DND-41 (cell line): ENCODE data around the gene LUZP1.

Experiments used
- ATAC-seq: fragments of 200-7000 bp; cut with Tn5 transposase; 3 replicates; pipeline ENCODE4 v1.9.1; 2021; ENCODE audit warnings: low read depth; ENCODE audit not compliant: insufficient read depth
- DNase-seq: peaks from one replicate; pipeline ENCODE4 v3.0.0-alpha.2; 2020
- H2AFZ ChIP-seq: 2 replicates; pipeline ENCODE4 v1.6.0; 2012; ENCODE audit warnings: low read depth, low read length
- H3K27ac ChIP-seq: 2 replicates; pipeline ENCODE4 v1.5.1; 2012; ENCODE audit warnings: low read length, inconsistent platforms
- H3K27me3 ChIP-seq: fragments of 200-600 bp; sonication (generic); 2 replicates; pipeline ENCODE4 v1.6.0; 2012; ENCODE audit warnings: low read length, mild to moderate bottlenecking, inconsistent platforms; ENCODE audit not compliant: insufficient read depth, poor library complexity
- H3K36me3 ChIP-seq: 2 replicates; pipeline ENCODE4 v1.5.1; 2012; ENCODE audit warnings: low read length, inconsistent platforms; ENCODE audit not compliant: insufficient read depth
- H3K4me1 ChIP-seq: 2 replicates; pipeline ENCODE4 v1.5.1; 2012; ENCODE audit warnings: mild to moderate bottlenecking, low read length; ENCODE audit not compliant: insufficient read depth
- H3K4me2 ChIP-seq: 2 replicates; pipeline ENCODE4 v1.6.0; 2012; ENCODE audit warnings: mild to moderate bottlenecking, moderate library complexity, low read length, inconsistent platforms; ENCODE audit not compliant: insufficient read depth
- H3K4me3 ChIP-seq, 2 experiments: fragments of 200-600 bp in 1 of 2; shearing (Covaris generic) in 1 of 2; 2 replicates each; pipeline ENCODE4 v1.5.1; 2012 to 2016; ENCODE audit warnings: inconsistent platforms in 2 of 2, low read length in 2 of 2, mild to moderate bottlenecking in 2 of 2, low read depth in 1 of 2, moderate library complexity in 1 of 2
- H3K79me2 ChIP-seq: 2 replicates; pipeline ENCODE4 v1.6.0; 2012; ENCODE audit warnings: low read length, inconsistent platforms; ENCODE audit not compliant: insufficient read depth
- H3K9ac ChIP-seq: 2 replicates; pipeline ENCODE4 v1.6.0; 2012; ENCODE audit warnings: low read depth, mild to moderate bottlenecking, inconsistent platforms, low read length, moderate library complexity
- H3K9me3 ChIP-seq: 2 replicates; pipeline ENCODE4 v1.5.1; 2012; ENCODE audit warnings: low read length, moderate library complexity, mild to moderate bottlenecking, inconsistent platforms; ENCODE audit not compliant: insufficient read depth, severe bottlenecking
- H4K20me1 ChIP-seq: 2 replicates; pipeline ENCODE4 v1.6.0; 2012; ENCODE audit warnings: low read length; ENCODE audit not compliant: insufficient read depth
- EZH2 ChIP-seq: IDR thresholded peaks from 3 replicates; pipeline ENCODE4 v1.6.1; 2012; ENCODE audit warnings: borderline replicate concordance, low read depth, mild to moderate bottlenecking, moderate library complexity, low read length, inconsistent platforms; ENCODE audit not compliant: severe bottlenecking
- TF ChIP-seq, protein P1 (sequence below): IDR thresholded peaks from 2 replicates; pipeline ENCODE4 v1.5.1; 2012; ENCODE audit warnings: borderline replicate concordance, low read length, moderate library complexity, mild to moderate bottlenecking; ENCODE audit not compliant: poor library complexity, severe bottlenecking; ENCODE audit errors: extremely low read depth

Gene LUZP1

DNA sequence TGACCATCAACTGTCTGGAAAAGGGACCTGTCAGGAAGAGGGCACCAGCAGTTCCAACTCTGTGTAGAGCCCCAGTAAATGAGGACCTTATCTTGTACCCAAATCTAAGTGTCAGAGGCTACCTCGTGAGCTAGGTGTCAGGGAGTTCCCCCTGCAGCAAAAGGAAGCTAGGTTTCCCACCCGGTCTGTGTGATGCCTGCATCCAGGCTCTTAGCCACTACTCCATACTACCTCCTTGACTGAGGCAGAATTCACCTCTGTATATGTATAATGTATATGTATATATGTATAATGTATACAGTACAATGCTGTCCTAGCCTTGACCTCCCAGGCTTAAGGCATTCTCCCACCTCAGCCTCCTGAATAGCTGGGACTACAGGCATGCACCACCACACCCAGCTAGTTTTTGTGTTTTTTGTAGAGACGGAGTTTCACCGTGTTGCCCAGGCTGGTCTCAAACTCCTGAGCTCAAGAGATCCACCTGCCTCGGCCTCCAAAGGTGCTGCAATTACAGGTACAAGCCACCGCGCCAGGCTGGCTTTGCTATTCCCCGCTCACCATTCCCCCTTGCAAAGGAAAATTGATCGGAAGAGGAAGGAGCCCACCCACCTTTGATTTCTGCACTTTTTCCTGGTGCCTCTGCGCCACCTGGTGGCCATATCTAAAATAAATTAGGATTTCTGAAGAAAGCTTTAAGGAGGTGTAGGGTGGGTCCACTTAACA, 15.7 kb upstream of the LUZP1 start:
- Histone ChIP-seq H3K4me1 (peaks cover 4% of the 10 kb centered on the region), H2AFZ (peak overlapping the region; percentile 15; the same call in 1 of the 2 replicates), H3K27me3 (peaks cover 9% of the 10 kb centered on the region), H4K20me1 (peaks cover 5% of the 10 kb centered on the region; the same call in 1 of the 2 replicates), H3K4me2 (peak overlapping the region; percentile 39; the same call in 1 of the 2 replicates), H3K36me3 (no peaks in the 10 kb centered on the region), H3K27ac (no peak overlapping the region), H3K79me2 (no peaks in the 10 kb centered on the region), H3K9me3 (no peaks in the 10 kb centered on the region), H3K9ac (no peak overlapping the region), H3K4me3 (no peak overlapping the region)
- ATAC-seq, result peak; percentile 72
- no peak for TF ChIP-seq EZH2
- TF ChIP-seq, protein P1, sequence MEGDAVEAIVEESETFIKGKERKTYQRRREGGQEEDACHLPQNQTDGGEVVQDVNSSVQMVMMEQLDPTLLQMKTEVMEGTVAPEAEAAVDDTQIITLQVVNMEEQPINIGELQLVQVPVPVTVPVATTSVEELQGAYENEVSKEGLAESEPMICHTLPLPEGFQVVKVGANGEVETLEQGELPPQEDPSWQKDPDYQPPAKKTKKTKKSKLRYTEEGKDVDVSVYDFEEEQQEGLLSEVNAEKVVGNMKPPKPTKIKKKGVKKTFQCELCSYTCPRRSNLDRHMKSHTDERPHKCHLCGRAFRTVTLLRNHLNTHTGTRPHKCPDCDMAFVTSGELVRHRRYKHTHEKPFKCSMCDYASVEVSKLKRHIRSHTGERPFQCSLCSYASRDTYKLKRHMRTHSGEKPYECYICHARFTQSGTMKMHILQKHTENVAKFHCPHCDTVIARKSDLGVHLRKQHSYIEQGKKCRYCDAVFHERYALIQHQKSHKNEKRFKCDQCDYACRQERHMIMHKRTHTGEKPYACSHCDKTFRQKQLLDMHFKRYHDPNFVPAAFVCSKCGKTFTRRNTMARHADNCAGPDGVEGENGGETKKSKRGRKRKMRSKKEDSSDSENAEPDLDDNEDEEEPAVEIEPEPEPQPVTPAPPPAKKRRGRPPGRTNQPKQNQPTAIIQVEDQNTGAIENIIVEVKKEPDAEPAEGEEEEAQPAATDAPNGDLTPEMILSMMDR, result peak; percentile 75
- DNase-seq, result peak; percentile 43

DNA sequence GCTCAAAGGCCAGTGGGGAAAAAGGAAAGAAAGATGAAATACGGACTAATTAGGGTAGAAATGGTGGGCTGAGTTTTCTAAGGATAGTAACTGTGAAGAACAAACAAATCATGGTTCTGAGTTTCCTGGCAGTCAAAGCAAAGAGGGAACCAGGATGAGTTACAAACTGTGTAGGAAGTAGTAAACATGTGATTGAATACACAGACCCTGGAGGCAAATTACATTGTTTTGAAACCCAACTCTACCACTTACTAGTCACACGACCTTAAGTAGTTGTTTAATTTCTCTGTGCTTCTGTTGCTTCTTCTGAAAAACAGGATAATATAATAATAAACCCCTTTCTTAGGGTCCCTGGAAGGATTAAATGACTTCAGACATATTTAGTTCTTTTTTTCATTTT, 11.2 kb upstream of the LUZP1 start:
- no peak overlapping the region for H2AFZ ChIP-seq
- peaks cover 13% of the 10 kb centered on the region; the same call in 1 of the 2 replicates for H4K20me1 ChIP-seq
- H3K9ac ChIP-seq, result no peak overlapping the region
- H3K27ac ChIP-seq, result no peak overlapping the region
- ATAC-seq (no peak), DNase-seq (no peak)
- no peak for TF ChIP-seq EZH2
- TF ChIP-seq, protein P1, result no peak
- H3K4me1 ChIP-seq, result peaks cover 18% of the 10 kb centered on the region
- H3K9me3 ChIP-seq, result no peaks in the 10 kb centered on the region
- no peaks in the 10 kb centered on the region for H3K36me3 ChIP-seq
- H3K4me2 ChIP-seq, result no peak overlapping the region
- no peak overlapping the region for H3K4me3 ChIP-seq
- H3K79me2 ChIP-seq, result no peaks in the 10 kb centered on the region
- peaks cover 50% of the 10 kb centered on the region for H3K27me3 ChIP-seq

DNA sequence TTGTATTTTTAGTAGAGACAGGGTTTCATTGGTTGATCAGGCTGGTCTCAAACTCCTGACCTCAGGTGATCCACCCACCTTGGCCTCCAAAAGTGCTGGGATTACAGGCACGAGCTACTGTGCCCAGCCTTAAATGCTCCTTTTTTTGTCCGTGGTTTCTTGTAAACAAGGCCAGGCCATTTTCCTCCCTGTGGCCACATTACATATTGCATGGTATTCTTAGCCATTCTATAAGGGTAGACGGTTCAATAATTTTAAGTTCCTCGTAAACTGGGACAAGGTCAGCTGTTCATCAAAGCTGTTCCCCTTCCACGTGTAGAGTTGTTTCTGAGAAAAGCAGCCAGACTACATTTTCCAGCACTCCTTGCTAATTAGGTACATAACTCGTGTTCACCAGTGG, 10.3 kb upstream of the LUZP1 start:
- Histone ChIP-seq H3K36me3 (no peaks in the 10 kb centered on the region), H3K4me2 (no peak overlapping the region), H3K27me3 (peaks cover 50% of the 10 kb centered on the region), H3K27ac (no peak overlapping the region), H3K79me2 (no peaks in the 10 kb centered on the region), H3K4me3 (no peak overlapping the region), H4K20me1 (peaks cover 8% of the 10 kb centered on the region; the same call in 1 of the 2 replicates), H3K4me1 (peaks cover 18% of the 10 kb centered on the region), H3K9me3 (no peaks in the 10 kb centered on the region), H2AFZ (no peak overlapping the region), H3K9ac (no peak overlapping the region)
- ATAC-seq (no peak), DNase-seq (no peak)
- TF ChIP-seq EZH2, result no peak
- TF ChIP-seq, protein P1, result no peak
